Measurements from ENCODE around the gene LRRC31.

LRRC31 gene

GRCh38 chr3:169813278-169813677 lies 56.5 kb downstream of the LRRC31 start:
- no peak for DNase-seq (ENCODE audit: low read depth)

GRCh38 chr3:169812332-169813235 lies 57.2 kb downstream of the LRRC31 start, which contains the start of the genes LRRC34 and LRRIQ4:
TSS of gene LRRC34 (minus strand) at chr3:169812904. CDS start at chr3:169812548, 356 bp downstream.
TSS of gene LRRIQ4 (plus strand) at chr3:169812870. CDS start at chr3:169821922, 9,052 bp downstream.
- peak; percentile 35 for DNase-seq (ENCODE audit: low read depth)

GRCh38 chr3:169811631-169812331 lies 58.0 kb downstream of the LRRC31 start:
- no peak for DNase-seq (ENCODE audit: low read depth)

GRCh38 chr3:169809230-169809795 lies 60.4 kb downstream of the LRRC31 start:
- no peak for DNase-seq (ENCODE audit: low read depth)

GRCh38 chr3:169804681-169805080 lies 65.1 kb downstream of the LRRC31 start:
- DNase-seq (ENCODE audit: low read depth): no peak

- DNase-seq (ENCODE audit: low read depth): no peak
Observed at GRCh38 chr3:169792359-169792758, 77.4 kb downstream of the LRRC31 start.

GRCh38 chr3:169790687-169791429 lies 78.9 kb downstream of the LRRC31 start:
- DNase-seq (ENCODE audit: low read depth): no peak

GRCh38 chr3:169790219-169790618 lies 79.5 kb downstream of the LRRC31 start:
- no peak for DNase-seq (ENCODE audit: low read depth)
